PC-3 (cell line): Measurements from ENCODE around the gene GAREM2. TPM values are rescaled to one million over a fixed set of nuclear protein-coding genes. Genes with fewer than 3 reads are reported as not detected.
A peak's percentile ranks its signal among the peaks of the same experiment; 100 is the strongest.

Source experiments
- ATAC-seq: fragments of 200-7000 bp; cut with Tn5 transposase; 2 replicates; pipeline ENCODE4 v1.9.1; 2020; ENCODE audit warnings: mild to moderate bottlenecking, moderate library complexity
- BruUV-seq: library from RNA; stranded (reverse); fragments of 400-500 nt; replicated peaks from 2 replicates; lab custom pipeline; 2021; lab: Mats Ljungman, UMichigan
- CTCF ChIA-PET: fragments of 300-600 bp; sonication (Branson Sonifier 250); formaldehyde crosslinking; loops from one replicate; lab custom pipeline; 2022; ENCODE audit warnings: antibody characterized with exemption; lab: Charles Lee
- POLR2A ChIA-PET: fragments of 300-600 bp; sonication (Branson Sonifier 250); formaldehyde crosslinking; loops from one replicate; lab custom pipeline; 2022; ENCODE audit warnings: antibody characterized with exemption; ENCODE audit not compliant: unreplicated experiment; lab: Charles Lee
- DNase-seq: peaks from one replicate; pipeline ENCODE4 v3.0.0-alpha.2; 2015
- H2AFZ ChIP-seq: fragments of 300-600 bp; sonication (generic); 2 replicates; pipeline ENCODE4 v1.6.0; 2016; ENCODE audit warnings: antibody characterized with exemption, low read length
- H3F3A ChIP-seq: fragments of 300-600 bp; sonication (generic); one replicate; pipeline ENCODE4 v1.6.0; 2017; ENCODE audit warnings: antibody characterized with exemption, low read length, control low read depth, mild to moderate bottlenecking; ENCODE audit not compliant: unreplicated experiment
- H3K27ac ChIP-seq: fragments of 300-600 bp; sonication (generic); 2 replicates; pipeline ENCODE4 v1.5.1; 2016; ENCODE audit warnings: mild to moderate bottlenecking, low read length
- H3K27me3 ChIP-seq: fragments of 300-600 bp; sonication (generic); 2 replicates; pipeline ENCODE4 v1.6.1; 2016; ENCODE audit warnings: low read length, mixed read lengths
- H3K36me3 ChIP-seq: fragments of 300-600 bp; sonication (generic); 2 replicates; pipeline ENCODE4 v1.6.1; 2016; ENCODE audit warnings: low read depth, mixed run types, low read length, mixed read lengths
- H3K4me1 ChIP-seq: fragments of 300-600 bp; sonication (generic); 2 replicates; pipeline ENCODE4 v1.5.1; 2016; ENCODE audit warnings: low read length; ENCODE audit not compliant: insufficient read depth
- H3K4me2 ChIP-seq: fragments of 300-600 bp; sonication (generic); 2 replicates; pipeline ENCODE4 v1.6.0; 2016; ENCODE audit warnings: low read length
- H3K4me3 ChIP-seq: fragments of 300-600 bp; sonication (generic); 2 replicates; pipeline ENCODE4 v1.5.1; 2016; ENCODE audit warnings: mild to moderate bottlenecking, low read length, mixed read lengths
- H3K79me2 ChIP-seq: fragments of 300-600 bp; sonication (generic); 2 replicates; pipeline ENCODE4 v1.6.1; 2017; ENCODE audit warnings: low read length, mixed read lengths
- H3K9ac ChIP-seq: fragments of 300-600 bp; sonication (generic); 2 replicates; pipeline ENCODE4 v1.6.0; 2016; ENCODE audit warnings: mild to moderate bottlenecking, low read length
- H3K9me2 ChIP-seq: fragments of 300-600 bp; sonication (generic); replicated peaks from 2 replicates; pipeline ENCODE4 v1.6.1; 2016; ENCODE audit warnings: mixed run types, low read length, mixed read lengths
- H3K9me3 ChIP-seq: fragments of 300-600 bp; sonication (generic); 2 replicates; pipeline ENCODE4 v1.6.1; 2016; ENCODE audit warnings: low read length, mixed read lengths
- H4K20me1 ChIP-seq: fragments of 300-600 bp; sonication (generic); 2 replicates; pipeline ENCODE4 v1.6.1; 2016; ENCODE audit warnings: low read length, mixed read lengths
- CTCF ChIP-seq: fragments of 300-600 bp; sonication (generic); conservative IDR thresholded peaks from 2 replicates; pipeline ENCODE4 v1.5.1; 2017; ENCODE audit warnings: antibody characterized with exemption, low read depth, mild to moderate bottlenecking, low read length
- EZH2 ChIP-seq: fragments of 300-600 bp; sonication (generic); IDR thresholded peaks from one replicate; pipeline ENCODE4 v1.6.1; 2017; ENCODE audit warnings: antibody characterized with exemption, mild to moderate bottlenecking, low read length; ENCODE audit not compliant: unreplicated experiment
- EZH2phosphoT487 ChIP-seq: fragments of 300-600 bp; sonication (generic); IDR thresholded peaks from 2 replicates; pipeline ENCODE4 v1.6.1; 2018; ENCODE audit warnings: mild to moderate bottlenecking, antibody characterized with exemption, low read length, borderline replicate concordance
- intact Hi-C: fragments of 100-400 bp; cut with micrococcal nuclease; formaldehyde crosslinking; loops from 2 replicates; pipeline ENCODE4 v1.9.0; 2023
- total RNA-seq: library from RNA; depleted of rRNA; stranded (reverse); fragments of >200 nt; gene quantifications from 2 replicates; pipeline ENCODE4 v1.2.3, GENCODE V29; 2014

The GAREM2 gene
- total RNA-seq, 1 experiment from 2014 or later = 1.4 TPM

GRCh38 chr2:26189123-26189522, 16.2 kb downstream of the GAREM2 start:
- H3K27ac ChIP-seq = no peak overlapping the region
- intact Hi-C loops = no loop called here
- H3K9me3 ChIP-seq = no peaks in the 10 kb centered on the region
- no peak for ATAC-seq
- no peaks in the 10 kb centered on the region for H3K27me3 ChIP-seq
- TF ChIP-seq EZH2phosphoT487 (no peak), CTCF (no peak), EZH2 (no peak)
- no peak overlapping the region for H3K9ac ChIP-seq
- DNase-seq = no peak
- no peak overlapping the region for H2AFZ ChIP-seq
- no peaks in the 10 kb centered on the region for H3K79me2 ChIP-seq
- no peaks in the 10 kb centered on the region for H3K9me2 ChIP-seq
- no peaks in the 10 kb centered on the region for H3F3A ChIP-seq
- ChIA-PET POLR2A (no interaction called here), CTCF (no interaction called here)
- H3K4me3 ChIP-seq = no peak overlapping the region
- H3K4me1 ChIP-seq = no peaks in the 10 kb centered on the region
- H3K36me3 ChIP-seq = peaks cover 12% of the 10 kb centered on the region; the same call in 1 of the 2 replicates
- H3K4me2 ChIP-seq = no peak overlapping the region
- BruUV-seq = TSS peak; percentile 10
- H4K20me1 ChIP-seq = no peaks in the 10 kb centered on the region

GRCh38 chr2:26189751-26190150, 16.9 kb downstream of the GAREM2 start:
- Histone ChIP-seq H3K27ac (no peak overlapping the region), H3K4me3 (no peak overlapping the region), H3K4me2 (no peak overlapping the region), H3K9me3 (no peaks in the 10 kb centered on the region), H3K27me3 (no peaks in the 10 kb centered on the region), H3K79me2 (no peaks in the 10 kb centered on the region), H3K36me3 (peaks cover 18% of the 10 kb centered on the region; the same call in 1 of the 2 replicates), H3K4me1 (no peaks in the 10 kb centered on the region), H3K9ac (no peak overlapping the region), H3K9me2 (no peaks in the 10 kb centered on the region), H2AFZ (no peak overlapping the region), H3F3A (no peaks in the 10 kb centered on the region), H4K20me1 (no peaks in the 10 kb centered on the region)
- ChIA-PET POLR2A (no interaction called here), CTCF (no interaction called here)
- no TSS peak for BruUV-seq
- ATAC-seq = no peak
- intact Hi-C loops = no loop called here
- TF ChIP-seq EZH2 (no peak), CTCF (no peak), EZH2phosphoT487 (no peak)
- no peak for DNase-seq

- no peak for TF ChIP-seq CTCF
- TF ChIP-seq EZH2 = no peak
- no peak for TF ChIP-seq EZH2phosphoT487
- Histone ChIP-seq H3K4me3 (no peak overlapping the region), H3K4me1 (no peaks in the 10 kb centered on the region), H3K4me2 (no peak overlapping the region), H3K9me3 (no peaks in the 10 kb centered on the region), H3K36me3 (peaks cover 21% of the 10 kb centered on the region; the same call in 1 of the 2 replicates), H3F3A (no peaks in the 10 kb centered on the region), H3K79me2 (no peaks in the 10 kb centered on the region), H2AFZ (no peak overlapping the region), H3K27ac (no peak overlapping the region), H3K9ac (no peak overlapping the region), H3K27me3 (no peaks in the 10 kb centered on the region), H3K9me2 (no peaks in the 10 kb centered on the region), H4K20me1 (no peaks in the 10 kb centered on the region)
- BruUV-seq = no TSS peak
- DNase-seq (no peak), ATAC-seq (no peak)
- ChIA-PET POLR2A (no interaction called here), CTCF (no interaction called here)
- intact Hi-C loops = no loop called here
Measured at GRCh38 chr2:26190369-26190768, 17.5 kb downstream of the GAREM2 start.
